Heart right ventricle (tissue), 16 donors: ENCODE data around the gene PPP1R1C. TPM values are rescaled to one million over a fixed set of nuclear protein-coding genes. Genes with fewer than 3 reads are reported as not detected.

Source experiments
- ATAC-seq, 8 donors: fragments of 200-7000 bp; cut with Tn5 transposase; one replicate each; pipeline ENCODE4 v1.9.1; 2020; ENCODE audit warnings: mild to moderate bottlenecking in 8 of 8, moderate library complexity in 8 of 8, moderate number of reproducible peaks in 1 of 8
- DNase-seq, 2 donors: peaks; one replicate each; pipeline ENCODE4 v3.0.0-alpha.2; 2020
- H3K27ac ChIP-seq, 10 donors: fragments of 200-600 bp; sonication (generic) in 2 of 10; one replicate each; pipeline versions ENCODE4 v1.5.0 to v1.8.0; 2020 to 2022; ENCODE audit warnings: mild to moderate bottlenecking in 3 of 10
- H3K27me3 ChIP-seq, 7 donors: fragments of 200-600 bp; one replicate each; pipeline ENCODE4 v1.8.0; 2021 to 2022; ENCODE audit warnings: mild to moderate bottlenecking in 2 of 7
- H3K36me3 ChIP-seq, 9 donors: fragments of 200-600 bp; sonication (generic) in 1 of 9; one replicate each; pipeline versions ENCODE4 v1.5.0 to v1.8.0; 2020 to 2022; ENCODE audit warnings: mild to moderate bottlenecking in 2 of 9
- H3K4me1 ChIP-seq, 9 donors: fragments of 200-600 bp; sonication (generic) in 1 of 9; one replicate each; pipeline versions ENCODE4 v1.5.0 to v1.8.0; 2020 to 2022; ENCODE audit warnings: mild to moderate bottlenecking in 4 of 9
- H3K4me3 ChIP-seq, 10 donors: fragments of 200-600 bp; sonication (generic) in 2 of 10; one replicate each; pipeline versions ENCODE4 v1.5.0 to v1.8.0; 2020 to 2022; ENCODE audit warnings: mild to moderate bottlenecking in 7 of 10, moderate library complexity in 2 of 10
- H3K9me3 ChIP-seq, 11 donors: fragments of 200-600 bp in 10 of 11; sonication (generic) in 2 of 11; one replicate each; pipeline versions ENCODE4 v1.5.0 to v1.8.0; 2013 to 2022; ENCODE audit warnings: mild to moderate bottlenecking in 2 of 11, control low read depth in 1 of 11, moderate library complexity in 1 of 11
- CTCF ChIP-seq, 9 donors: fragments of 200-600 bp; sonication (generic) in 2 of 9; IDR thresholded peaks; one replicate each; pipeline versions ENCODE4 v1.5.0 to v1.8.0; 2021 to 2022; ENCODE audit warnings: antibody characterized with exemption in 9 of 9, mild to moderate bottlenecking in 5 of 9, moderate library complexity in 1 of 9
- WGBS, 2 donors: extraction: QIAGEN DNeasy Blood & Tissue Kit; methylation state at CpG; one replicate each; pipeline ENCODE4 v1.1.7; 2013; ENCODE audit warnings: inconsistent platforms in 1 of 2; 5-methylcytosine and 5-hydroxymethylcytosine counted together
- intact Hi-C, 10 donors: fragments of 100-400 bp; cut with DNase I; formaldehyde crosslinking; loops; one replicate each; pipeline versions ENCODE4 v1.11.1 to v1.14.2; 2022
- polyA plus RNA-seq, 2 donors: library from polyadenylated mRNA; stranded (reverse); fragments of 200-250 nt; gene quantifications; one replicate each; pipeline ENCODE4 v1.2.3, GENCODE V29; 2013
- total RNA-seq, 10 donors: library from RNA; stranded (reverse); fragmentation: NEBNext Ultra II Directional in 3 of 10; extraction: Animal tissue kit (Norgen Biotek cat#: 25700) in 3 of 10; gene quantifications; one replicate each; pipeline versions ENCODE4 v1.2.1 to v1.2.4, GENCODE V29; 2021 to 2023
- donor health status: Arrhythmogenic right ventricular cardiomyopathy.
- donor health status: ischemic (EF 13 %, LVEDD 7.1; RV severe dilation, severe dysfunction).
- donor health status: healthy with polysubstance abuse.
- donor health status: DM: no; HTN: yes; CAD: no.
- donor health status: DM: no; HTN: no; CAD: no.
- donor health status: ischemic (EF 25% LVEDD 6.9; RV normal size, moderate dysfunction).
- donor health status: ischemic (EF 25% LVEDD 5.7; RV mildly dilated, moderate dysfunction).
- donor health status: healthy.
- donor health status: DM: yes; HTN: yes; CAD: no.
- donor health status: Ischemic cardiomyopathy.
- donor health status: ischemic (EF 35%, LVEDD 5.7; RV mildly dilated, moderate dysfunction).
- donor health status: nonischemic (EF 11% LVEDD 7.7; RV severe dilation, severe dysfunction).
- donor health status: DM: yes; HTN: yes; CAD: no.
- donor health status: PGD.
- donor health status: ischemic (EF 29% LVEDD 5.4; RV normal size, mild dysfunction).
- donor health status: nonischemic (EF 23%, LVEDD 6.1; RV moderate dilation, normal function).

Gene PPP1R1C
- total and polyA plus RNA-seq, 12 donors: 4.9 to 45.5 (median 31.0) TPM

- no peaks in the 10 kb centered on the region for H3K27me3 ChIP-seq
- H3K9me3 ChIP-seq: no peaks in the 10 kb centered on the region
- DNase-seq (no peak), ATAC-seq (no peak)
- 95 to 97% methylated on average over 2 of the region's 2 CpGs for WGBS, 2 donors
- H3K27ac ChIP-seq: no peak overlapping the region
- no peaks in the 10 kb centered on the region for H3K36me3 ChIP-seq
- peaks cover 0 to 27% (median 14%) of the 10 kb centered on the region in 9 donors for H3K4me1 ChIP-seq
- TF ChIP-seq CTCF (IDR thresholded peaks at IDR 0.05): no peak
- intact Hi-C loops: loop anchor here in 8 of 10 donors (5.0 to 10.0 kb wide), 8 partner anchors 83 to 325 kb away; partner anchors contain the start of genes ITPRID2 (in 3 of the 8) and PPP1R1C (in 2 of the 8)
- H3K4me3 ChIP-seq: no peak overlapping the region
Measured at GRCh38 chr2:182069908-182070307, 84.3 kb downstream of the PPP1R1C start.

GRCh38 chr2:182070736-182071135 is 85.1 kb downstream of the PPP1R1C start:
- DNase-seq (no peak), ATAC-seq (no peak)
- H3K4me1 ChIP-seq: peaks cover 0 to 19% (median 11%) of the 10 kb centered on the region in 9 donors
- H3K27me3 ChIP-seq: no peaks in the 10 kb centered on the region
- no peak overlapping the region for H3K27ac ChIP-seq
- H3K4me3 ChIP-seq: no peak overlapping the region
- no peaks in the 10 kb centered on the region for H3K36me3 ChIP-seq
- intact Hi-C loops: loop anchor here in 7 of 10 donors (10.0 kb wide), 6 partner anchors 86 to 326 kb away; partner anchors contain the start of genes ITPRID2 (in 2 of the 7) and PPP1R1C (in 1 of the 7)
- H3K9me3 ChIP-seq: no peaks in the 10 kb centered on the region
- TF ChIP-seq CTCF (IDR thresholded peaks at IDR 0.05): no peak
- 89 to 94% methylated on average over 2 of the region's 2 CpGs for WGBS, 2 donors

- no peaks in the 10 kb centered on the region for H3K9me3 ChIP-seq
- ATAC-seq (no peak), DNase-seq (no peak)
- 86 to 90% methylated on average over 6 of the region's 6 CpGs for WGBS, 2 donors
- H3K27me3 ChIP-seq: no peaks in the 10 kb centered on the region
- peaks cover 3 to 22% (median 6%) of the 10 kb centered on the region in 9 donors for H3K4me1 ChIP-seq
- intact Hi-C loops: loop anchor here in 7 of 10 donors (10.0 kb wide), 6 partner anchors 88 to 328 kb away; partner anchors contain the start of genes ITPRID2 (in 2 of the 7) and PPP1R1C (in 1 of the 7)
- no peak overlapping the region for H3K4me3 ChIP-seq
- no peak for TF ChIP-seq CTCF (IDR thresholded peaks at IDR 0.05)
- H3K36me3 ChIP-seq: no peaks in the 10 kb centered on the region
- no peak overlapping the region for H3K27ac ChIP-seq
Measured at GRCh38 chr2:182072861-182073260, 87.2 kb downstream of the PPP1R1C start.

GRCh38 chr2:182073613-182074012 is 88.0 kb downstream of the PPP1R1C start:
- TF ChIP-seq CTCF (IDR thresholded peaks at IDR 0.05): no peak
- no peak for DNase-seq
- 76 to 91% methylated on average over 3 of the region's 3 CpGs for WGBS, 2 donors
- Histone ChIP-seq H3K27ac (no peak overlapping the region), H3K36me3 (no peaks in the 10 kb centered on the region), H3K4me3 (no peak overlapping the region), H3K4me1 (peaks cover 0 to 18% (median 6%) of the 10 kb centered on the region in 9 donors), H3K27me3 (no peaks in the 10 kb centered on the region), H3K9me3 (no peaks in the 10 kb centered on the region)
- ATAC-seq: no peak
- intact Hi-C loops: loop anchor here in 7 of 10 donors (10.0 kb wide), 6 partner anchors 89 to 329 kb away; partner anchors contain the start of genes ITPRID2 (in 2 of the 7) and PPP1R1C (in 1 of the 7)
